Tibial nerve (tissue), 3 donors: ENCODE data around the gene FBN1.

Source experiments
- POLR2A ChIP-seq, 2 donors: fragments of 450-650 bp; IDR thresholded peaks; one replicate each; pipeline ENCODE4 v1.6.1; 2017; ENCODE audit warnings: antibody characterized with exemption in 2 of 2, mild to moderate bottlenecking in 2 of 2, moderate library complexity in 2 of 2
- TF ChIP-seq, protein P1 (sequence below), 5 experiments: fragments of 200-600 bp in 3 of 5; fragments of 450-650 bp in 2 of 5; sonication (generic) in 3 of 5; IDR thresholded peaks; one replicate each; pipeline ENCODE4 v1.5.1; 2016 to 2019; ENCODE audit warnings: antibody characterized with exemption in 5 of 5, mild to moderate bottlenecking in 3 of 5, moderate library complexity in 2 of 5

- TF ChIP-seq POLR2A (IDR thresholded peaks at IDR 0.05) = no peak
- TF ChIP-seq, protein P1, sequence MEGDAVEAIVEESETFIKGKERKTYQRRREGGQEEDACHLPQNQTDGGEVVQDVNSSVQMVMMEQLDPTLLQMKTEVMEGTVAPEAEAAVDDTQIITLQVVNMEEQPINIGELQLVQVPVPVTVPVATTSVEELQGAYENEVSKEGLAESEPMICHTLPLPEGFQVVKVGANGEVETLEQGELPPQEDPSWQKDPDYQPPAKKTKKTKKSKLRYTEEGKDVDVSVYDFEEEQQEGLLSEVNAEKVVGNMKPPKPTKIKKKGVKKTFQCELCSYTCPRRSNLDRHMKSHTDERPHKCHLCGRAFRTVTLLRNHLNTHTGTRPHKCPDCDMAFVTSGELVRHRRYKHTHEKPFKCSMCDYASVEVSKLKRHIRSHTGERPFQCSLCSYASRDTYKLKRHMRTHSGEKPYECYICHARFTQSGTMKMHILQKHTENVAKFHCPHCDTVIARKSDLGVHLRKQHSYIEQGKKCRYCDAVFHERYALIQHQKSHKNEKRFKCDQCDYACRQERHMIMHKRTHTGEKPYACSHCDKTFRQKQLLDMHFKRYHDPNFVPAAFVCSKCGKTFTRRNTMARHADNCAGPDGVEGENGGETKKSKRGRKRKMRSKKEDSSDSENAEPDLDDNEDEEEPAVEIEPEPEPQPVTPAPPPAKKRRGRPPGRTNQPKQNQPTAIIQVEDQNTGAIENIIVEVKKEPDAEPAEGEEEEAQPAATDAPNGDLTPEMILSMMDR (IDR thresholded peaks at IDR 0.05) = no peak
Observed at GRCh38 chr15:48547286-48547685, 98.2 kb downstream of the FBN1 start.
